ENCODE results near the gene CAMK2A. TPM values are rescaled to one million over a fixed set of nuclear protein-coding genes. Genes with fewer than 3 reads are reported as not detected.

Gene CAMK2A
- total and polyA plus RNA-seq, 2 experiments from 2014 or later, result 0.18 TPM; not detected in 1

DNA sequence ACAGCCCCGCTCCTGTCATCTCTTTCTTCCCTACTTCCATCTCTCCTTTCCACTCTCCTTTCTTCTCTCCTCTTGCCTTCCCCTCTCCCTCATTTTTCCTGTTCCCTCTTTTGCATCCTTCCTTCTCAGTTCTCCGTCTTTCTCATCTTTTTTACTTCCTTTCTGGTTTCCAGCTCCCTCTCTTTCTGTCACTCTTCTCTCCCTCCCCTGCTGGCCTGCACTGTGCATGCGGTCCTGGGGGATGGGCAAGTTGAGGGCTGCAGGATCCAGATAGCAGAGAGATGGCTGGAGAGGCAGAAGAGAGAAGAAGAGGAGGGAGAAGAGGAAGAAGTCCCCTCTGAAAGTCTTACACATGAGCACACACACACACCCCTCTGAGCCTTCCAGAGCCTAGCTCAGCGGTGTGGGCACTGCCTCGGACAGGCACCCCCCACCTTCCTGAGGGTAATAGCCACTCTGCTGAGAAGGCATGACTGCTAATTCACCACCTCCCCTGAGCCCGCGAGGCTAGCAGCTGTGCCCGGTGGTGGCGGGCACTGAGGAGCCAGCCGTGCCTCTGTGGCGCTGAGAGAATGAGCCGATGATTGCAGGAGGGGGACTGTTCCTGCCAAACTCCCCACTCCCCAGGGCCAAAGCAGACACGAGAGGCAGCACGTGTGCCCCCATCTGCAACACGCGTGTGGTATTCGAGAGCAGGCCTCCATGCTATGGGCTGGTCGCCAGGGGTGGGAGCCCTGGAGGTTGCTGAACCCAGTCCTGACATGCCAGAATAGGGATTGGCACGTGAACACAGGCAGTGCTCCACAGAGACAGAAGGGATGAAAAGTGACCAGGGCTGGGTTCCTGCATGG is 3.7 kb upstream of the CAMK2A start (continued):
- TF ChIP-seq ZNF462 (CRISPR knock-in tag; IDR thresholded peaks at IDR 0.05), result no peak
- TF ChIP-seq EZH2phosphoT487 (IDR thresholded peaks at IDR 0.05; ENCODE audit: unreplicated experiment), result no peak
- TF ChIP-seq EZH2 (IDR thresholded peaks at IDR 0.05; ENCODE audit: low read depth, unreplicated experiment), result no peak
- no peak for TF ChIP-seq ZNF114 (CRISPR knock-in tag; IDR thresholded peaks at IDR 0.05)
- no peak for TF ChIP-seq ZNF331 (CRISPR knock-in tag; IDR thresholded peaks at IDR 0.05; ENCODE audit: low read depth)
- no peak for TF ChIP-seq CREB1 (CRISPR knock-in tag; IDR thresholded peaks at IDR 0.05; ENCODE audit: low read depth)
- no peak for TF ChIP-seq JUNB (IDR thresholded peaks at IDR 0.05; ENCODE audit: unreplicated experiment)
